Measurements from ENCODE around the gene SELENOK.

The SELENOK gene

DNA sequence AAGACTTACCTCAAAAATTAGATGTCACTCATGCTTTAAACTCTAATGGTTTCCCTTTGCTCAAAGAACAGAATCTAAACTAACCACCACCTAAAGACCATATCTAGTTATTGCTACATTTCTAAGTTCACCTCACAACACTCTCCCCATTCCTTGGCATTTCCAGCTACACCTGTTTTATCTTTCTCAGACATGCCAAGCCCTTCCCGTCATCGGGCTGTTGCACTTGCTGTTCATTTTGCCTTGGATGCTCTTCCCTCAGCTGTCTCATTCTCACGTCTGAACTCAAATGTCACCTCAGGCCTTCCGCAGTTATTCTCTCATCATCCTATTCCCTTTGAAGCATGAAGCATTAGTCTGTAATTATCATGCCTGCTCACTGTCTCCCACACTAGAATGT is 8.7 kb downstream of the SELENOK start:
- DNase-seq (ENCODE audit: low read depth), result no peak

DNA sequence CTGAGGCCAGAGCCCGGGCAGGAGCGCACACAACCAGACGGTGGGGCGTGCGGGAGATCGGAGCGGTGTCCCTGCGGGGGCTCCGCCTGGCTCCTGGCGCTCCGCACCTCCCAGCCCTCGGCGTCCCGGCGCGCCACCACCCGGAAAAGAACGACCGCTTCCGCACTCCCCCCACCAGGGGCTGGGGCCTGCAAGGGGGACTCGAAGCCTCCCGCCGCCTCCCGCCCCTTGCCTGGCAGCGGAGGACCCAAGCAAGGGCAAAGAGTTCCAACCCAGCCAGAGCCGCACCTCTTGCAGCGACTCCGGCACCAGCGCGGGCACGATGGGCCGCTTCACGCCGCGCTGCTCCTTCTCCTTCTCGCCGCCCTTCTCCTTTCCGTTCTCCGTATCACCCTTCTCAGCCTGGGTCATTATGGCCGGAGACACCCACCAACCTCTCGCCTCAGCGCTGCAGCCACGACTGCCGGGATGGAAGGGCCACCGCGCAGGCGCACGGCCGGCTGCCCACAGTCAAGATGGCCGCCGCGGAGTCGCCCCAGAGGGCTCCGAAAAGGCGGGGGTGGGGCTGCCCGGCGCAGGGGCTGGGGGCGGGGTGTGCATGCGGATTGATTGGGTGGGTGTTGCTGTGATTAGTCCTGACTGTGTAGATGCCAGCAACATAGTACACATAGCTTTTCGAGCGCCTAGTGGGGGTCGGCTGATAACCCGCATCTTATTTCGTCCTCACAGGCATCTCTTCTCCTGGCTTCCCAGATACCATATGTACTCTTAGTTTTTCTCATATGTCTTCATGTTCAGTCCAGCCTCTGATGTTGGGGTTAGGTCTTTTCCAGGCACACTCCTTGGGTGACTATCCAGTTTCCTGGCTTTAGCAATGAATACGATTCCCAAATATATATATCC is 9.7 kb downstream of the SELENOK start, which contains the start of gene ACTR8:
TSS of gene ACTR8 (minus strand) at position 462 of the 903 bp plus-strand sequence. CDS start at position 411, 51 bp downstream.
- DNase-seq (ENCODE audit: low read depth), result peak; percentile 76

DNA sequence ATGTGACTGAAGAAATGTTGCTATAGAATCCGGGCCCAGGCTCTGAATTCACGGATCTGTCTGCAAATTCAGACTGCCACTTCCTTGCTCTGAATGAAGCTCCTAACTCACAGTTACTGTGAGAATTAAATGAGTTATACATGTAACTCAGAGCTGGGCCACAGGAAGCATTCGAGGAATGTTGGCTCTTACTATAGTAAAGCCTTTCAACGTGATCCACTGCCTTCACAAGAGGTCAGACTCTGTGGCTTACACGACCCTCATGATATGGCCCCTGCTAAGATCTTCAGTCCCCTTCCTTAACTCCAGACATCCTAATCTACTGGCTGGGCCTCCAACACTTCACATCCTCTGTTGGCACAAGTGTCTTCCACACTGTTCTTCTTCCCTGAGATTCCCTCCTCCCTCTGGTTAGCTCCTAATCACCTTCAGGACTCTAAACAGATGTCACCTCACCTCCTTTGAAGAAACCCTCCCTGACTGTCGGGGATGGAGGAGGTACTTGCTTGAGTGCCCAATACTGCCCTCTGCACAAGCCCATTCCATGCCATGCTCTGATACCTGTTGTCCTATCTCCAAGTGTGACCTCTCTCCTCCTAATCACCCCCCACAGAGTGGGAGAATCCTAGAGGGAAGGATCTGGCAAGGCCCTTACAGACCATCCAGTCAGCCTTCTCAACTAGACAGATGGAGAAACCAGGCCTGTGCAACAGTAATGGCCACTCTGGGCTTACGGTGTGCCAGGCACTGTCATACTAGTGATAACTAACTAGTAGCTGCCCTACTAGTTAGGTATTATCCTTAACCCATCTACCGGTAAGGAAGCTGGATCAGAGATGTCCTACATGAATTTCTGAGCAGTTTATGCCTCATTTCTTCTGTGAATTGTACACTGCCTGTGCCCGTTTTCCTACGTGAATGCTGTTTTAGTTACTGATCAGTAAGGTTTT is 11.0 kb downstream of the SELENOK start:
- no peak for DNase-seq (ENCODE audit: low read depth)

DNA sequence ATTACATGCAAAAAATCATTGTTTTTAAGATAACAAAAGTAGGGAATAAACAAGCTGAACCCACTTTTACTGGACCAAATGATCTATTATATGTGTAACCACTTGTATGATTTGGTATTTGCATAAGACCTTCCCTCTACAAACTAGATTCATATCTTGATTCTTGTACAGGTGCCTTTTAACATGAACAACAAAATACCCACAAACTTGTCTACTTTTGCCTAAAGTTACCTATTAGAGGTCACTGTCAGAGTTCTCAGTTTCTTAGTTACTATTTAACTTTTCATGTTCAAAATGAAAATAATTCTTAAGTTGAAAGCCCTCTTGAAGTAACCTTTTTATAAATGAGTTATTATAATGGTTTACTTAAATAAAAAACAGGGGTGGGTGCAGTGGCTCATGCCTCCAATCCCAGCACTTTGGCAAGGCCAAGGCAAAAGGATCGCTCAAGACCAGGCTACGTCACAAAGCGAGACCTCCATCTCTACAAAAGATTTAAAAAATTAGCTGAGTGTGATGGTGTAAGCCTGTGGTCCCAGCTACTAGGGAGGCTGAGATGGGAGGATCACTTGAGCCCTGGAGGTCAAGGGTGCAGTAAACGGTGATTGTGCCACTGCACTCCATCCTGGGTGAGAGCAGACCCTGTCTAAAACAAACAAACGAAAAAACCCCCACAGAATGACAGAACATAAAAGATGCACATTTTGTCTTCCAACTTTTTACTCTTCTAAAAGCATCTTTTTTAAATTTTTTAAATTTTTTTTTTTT is 25.7 kb downstream of the SELENOK start:
- no peak for DNase-seq (ENCODE audit: low read depth)

DNA sequence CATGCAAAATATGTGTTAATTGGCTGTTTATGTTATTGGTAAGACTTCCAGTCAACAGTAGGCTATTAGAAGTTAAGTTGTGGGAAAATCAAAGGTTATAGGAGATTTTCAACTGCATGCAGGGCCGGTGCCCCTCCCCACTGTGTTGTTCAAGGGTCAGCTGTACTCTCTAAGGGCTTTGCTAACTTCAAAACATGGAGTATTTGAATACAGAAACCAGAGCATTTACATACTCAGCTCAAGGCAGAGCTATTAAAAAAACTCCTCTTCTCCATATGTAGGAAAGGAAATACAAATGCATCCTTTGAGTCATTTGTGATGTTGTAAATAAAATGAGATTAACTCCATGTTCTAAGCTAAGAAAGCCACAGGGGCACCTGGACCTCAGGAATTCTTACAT is 28.5 kb downstream of the SELENOK start:
- no peak for DNase-seq (ENCODE audit: low read depth)

DNA sequence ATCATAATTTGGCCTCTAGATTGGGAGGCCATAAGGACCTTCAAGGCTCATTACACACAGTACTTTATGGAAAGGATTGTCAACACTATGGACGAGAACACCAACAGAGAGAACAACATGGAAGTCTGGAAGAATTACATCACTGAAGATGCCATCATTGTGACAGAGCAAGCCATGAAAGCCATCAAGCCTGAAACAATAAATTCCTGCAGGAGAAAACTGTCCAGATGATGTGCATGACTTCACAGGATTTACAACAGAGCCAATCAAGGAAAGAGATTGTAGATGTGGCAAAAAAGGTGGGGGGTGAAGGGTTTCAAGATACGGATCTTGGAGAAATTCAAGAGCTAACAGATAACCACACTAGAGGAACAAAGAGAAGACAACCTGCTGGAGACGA is 29.4 kb downstream of the SELENOK start:
- no peak for DNase-seq (ENCODE audit: low read depth)

DNA sequence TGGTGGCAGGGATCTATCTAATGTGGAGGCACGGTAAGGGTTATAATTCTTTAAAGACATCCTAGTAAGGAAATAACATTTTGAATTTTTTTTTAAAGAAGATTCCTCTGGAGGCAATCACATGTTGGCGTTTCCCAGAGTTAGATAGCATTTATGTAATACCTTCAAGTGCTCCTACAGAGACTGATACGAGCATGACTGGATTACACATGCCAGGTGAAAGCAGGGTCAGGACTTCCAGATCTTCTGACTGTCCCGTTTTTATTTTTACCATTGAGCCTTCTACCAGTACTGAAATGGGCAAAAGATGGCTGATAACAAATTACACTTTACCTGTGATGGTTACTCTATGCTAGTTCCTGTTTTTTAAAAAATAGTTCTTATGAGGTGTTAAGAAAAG is 31.5 kb downstream of the SELENOK start:
- DNase-seq (ENCODE audit: low read depth), result no peak

DNA sequence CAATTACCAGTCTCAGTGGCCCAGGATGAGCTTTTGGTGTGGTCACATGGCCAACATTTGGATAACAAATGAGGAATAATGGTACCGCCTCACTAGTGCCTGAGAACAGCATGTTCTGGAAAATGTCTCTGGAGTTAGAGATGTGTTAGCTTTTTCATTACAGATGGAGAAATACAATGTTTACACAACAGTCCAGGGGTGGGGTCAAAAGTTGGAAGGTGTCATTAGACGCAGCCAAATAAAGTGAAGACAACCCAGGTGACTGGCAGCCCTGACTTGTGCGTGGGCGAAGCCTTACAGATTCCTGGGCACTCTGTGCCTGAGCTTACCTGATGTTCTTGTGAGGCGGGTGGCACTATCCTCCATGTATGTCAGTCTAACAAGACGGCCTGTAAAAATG is 32.5 kb downstream of the SELENOK start:
- no peak for DNase-seq (ENCODE audit: low read depth)

DNA sequence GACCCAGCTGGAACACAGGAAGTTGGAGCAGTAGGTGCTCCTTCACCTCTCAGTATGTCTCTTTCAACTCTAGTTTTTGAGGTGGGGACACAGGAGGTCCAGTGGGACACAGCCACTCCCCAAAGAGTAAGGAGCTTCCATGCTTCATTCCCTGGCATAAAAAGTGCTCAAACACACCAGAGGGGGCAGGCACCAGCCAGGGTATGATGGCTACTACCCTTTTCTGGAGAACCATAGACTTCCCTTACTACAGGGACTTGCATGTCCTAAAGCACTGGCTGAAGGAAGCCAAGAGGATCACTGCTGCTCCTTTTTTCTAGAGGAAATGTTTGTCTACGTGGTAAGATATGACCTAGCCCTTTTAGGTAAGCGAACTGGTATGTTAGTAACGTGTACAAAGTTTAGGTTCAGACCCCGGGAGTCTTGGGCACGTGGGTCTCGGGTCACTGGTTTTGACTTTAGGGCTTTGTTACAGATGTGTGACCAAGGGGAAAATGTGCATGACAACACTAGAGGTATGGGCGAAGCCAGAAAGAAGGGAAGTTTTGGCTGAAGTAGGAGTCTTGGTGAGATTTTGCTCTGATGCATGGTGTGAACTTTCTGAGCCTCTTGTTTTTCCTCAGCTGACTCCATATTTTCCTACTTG is 33.4 kb downstream of the SELENOK start:
- DNase-seq (ENCODE audit: low read depth), result no peak

DNA sequence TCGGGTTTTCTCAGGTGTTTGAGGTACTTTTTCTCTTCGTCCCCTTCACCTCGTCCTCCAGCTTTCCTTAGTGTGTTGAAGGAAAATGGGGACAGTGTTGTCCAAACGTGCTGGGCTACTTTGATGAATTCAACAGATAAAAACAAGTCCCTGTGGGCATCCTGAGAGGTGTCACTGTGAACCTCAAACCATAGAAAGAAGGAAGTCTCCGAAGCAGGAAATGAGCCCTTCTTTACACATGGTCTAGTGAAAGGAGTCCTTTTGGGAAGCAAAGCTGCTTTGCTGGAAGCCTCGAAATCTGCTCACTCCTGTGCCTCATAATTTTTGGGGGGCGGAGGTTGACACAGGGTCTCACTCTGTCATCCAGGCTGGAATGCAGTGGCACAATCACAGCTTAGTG is 34.7 kb downstream of the SELENOK start:
- DNase-seq (ENCODE audit: low read depth), result no peak

DNA sequence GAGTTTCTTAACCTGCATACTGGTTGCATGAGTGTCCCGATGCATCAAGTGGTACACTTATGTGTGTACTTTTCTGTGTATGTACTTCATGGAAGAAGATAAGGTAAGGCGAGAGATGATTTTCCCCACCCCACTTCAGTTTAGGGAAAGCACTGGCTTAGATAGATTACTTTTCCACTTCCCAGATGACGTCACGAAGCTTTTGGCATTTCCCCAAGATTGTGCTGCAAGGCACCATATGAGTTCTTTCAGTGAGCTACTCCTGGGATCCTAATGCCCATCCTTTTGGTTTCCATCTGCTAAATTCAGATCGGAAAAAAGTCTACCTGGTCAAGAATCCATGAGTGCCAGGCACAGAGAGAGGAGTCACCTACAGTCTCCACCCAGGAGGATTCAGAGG is 40.8 kb downstream of the SELENOK start:
- no peak for DNase-seq (ENCODE audit: low read depth)

DNA sequence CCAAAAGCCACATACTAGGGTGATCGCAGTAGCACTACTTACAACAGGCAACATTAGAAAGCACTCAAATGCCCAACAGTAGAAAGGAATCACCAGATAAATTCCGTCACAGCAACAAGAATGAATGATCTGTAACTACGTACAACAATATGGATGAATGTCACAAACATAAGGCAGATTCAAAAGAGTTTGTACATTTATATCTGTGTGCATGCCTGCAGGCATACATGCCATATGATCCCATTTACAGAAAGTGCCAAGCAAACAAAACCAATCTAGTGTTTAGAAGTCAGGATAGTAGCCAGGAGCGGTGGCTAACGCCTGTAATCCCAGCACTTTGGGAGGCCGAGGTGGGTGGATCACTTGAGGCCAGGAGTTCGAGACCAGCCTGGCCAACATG is 41.7 kb downstream of the SELENOK start:
- no peak for DNase-seq (ENCODE audit: low read depth)

DNA sequence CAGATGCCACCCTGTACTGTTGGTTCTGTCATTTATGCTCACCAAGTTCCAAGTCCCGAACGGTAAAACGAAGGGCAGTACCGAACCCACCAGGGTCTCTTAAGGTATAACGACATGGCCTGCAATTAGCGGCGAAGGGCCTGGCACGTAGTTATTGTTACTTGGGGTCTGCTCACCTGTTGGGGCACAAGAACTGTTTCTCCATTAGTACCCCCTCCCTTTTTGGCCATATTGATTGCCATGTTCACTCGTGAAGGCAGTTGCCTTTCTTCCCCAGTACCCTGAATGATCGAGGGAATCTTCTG is 44.9 kb downstream of the SELENOK start:
- no peak for DNase-seq (ENCODE audit: low read depth)

DNA sequence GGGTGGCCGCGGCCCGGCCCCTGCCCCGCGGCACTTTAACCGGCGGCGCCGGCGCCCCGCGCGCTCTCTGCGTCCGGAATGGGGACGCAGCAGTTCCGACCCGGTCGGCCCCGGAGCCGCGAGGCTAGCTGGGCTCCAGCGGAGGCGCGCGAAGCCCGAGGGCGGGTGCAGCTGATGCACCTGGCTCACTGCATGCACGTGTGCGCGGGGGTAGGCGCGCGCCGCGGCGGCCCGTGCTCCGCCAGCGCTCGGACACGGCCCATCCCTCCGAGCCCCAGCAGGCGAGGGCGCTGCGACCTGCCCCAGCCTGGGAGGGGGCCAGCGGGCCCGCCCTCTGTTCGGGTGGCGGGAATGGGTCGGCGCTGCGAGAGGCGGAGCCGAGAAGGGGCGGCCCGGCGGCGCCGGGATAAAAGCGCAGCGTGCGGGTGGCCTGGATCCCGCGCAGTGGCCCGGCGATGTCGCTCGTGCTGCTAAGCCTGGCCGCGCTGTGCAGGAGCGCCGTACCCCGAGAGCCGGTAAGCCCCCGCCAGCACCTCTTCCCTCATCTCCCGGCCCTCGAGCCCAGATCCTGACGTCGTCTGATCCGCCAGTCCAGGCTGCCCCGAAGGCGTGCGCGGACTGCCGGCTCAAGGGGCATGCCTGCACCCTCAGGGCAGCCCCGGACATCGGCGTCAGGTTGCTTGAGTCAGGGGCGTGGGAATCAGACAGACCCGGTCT is 45.4 kb downstream of the SELENOK start, which contains the start of the genes CHDH and IL17RB:
TSS of gene CHDH (minus strand) at position 286 of the 717 bp plus-strand sequence. CDS start 22,411 bp downstream, outside the sequence.
TSS of gene IL17RB (plus strand) at position 435 of the 717 bp plus-strand sequence. CDS start at position 456, 21 bp downstream.
- DNase-seq (ENCODE audit: low read depth), result peak; percentile 18

DNA sequence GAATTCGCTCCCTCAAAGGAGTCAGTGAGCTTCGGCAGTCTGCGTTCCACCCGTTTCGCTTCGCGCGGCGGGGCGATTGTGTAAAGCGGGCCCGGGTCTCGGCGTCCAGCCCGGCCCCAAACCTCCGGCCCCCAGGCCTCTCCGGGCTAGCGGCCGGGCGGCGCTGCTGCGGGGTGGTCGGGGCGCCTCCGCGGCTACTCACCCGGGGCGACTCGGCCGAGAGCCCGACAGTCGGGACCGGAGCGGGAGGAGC is 45.9 kb downstream of the SELENOK start:
- no peak for DNase-seq (ENCODE audit: low read depth)

DNA sequence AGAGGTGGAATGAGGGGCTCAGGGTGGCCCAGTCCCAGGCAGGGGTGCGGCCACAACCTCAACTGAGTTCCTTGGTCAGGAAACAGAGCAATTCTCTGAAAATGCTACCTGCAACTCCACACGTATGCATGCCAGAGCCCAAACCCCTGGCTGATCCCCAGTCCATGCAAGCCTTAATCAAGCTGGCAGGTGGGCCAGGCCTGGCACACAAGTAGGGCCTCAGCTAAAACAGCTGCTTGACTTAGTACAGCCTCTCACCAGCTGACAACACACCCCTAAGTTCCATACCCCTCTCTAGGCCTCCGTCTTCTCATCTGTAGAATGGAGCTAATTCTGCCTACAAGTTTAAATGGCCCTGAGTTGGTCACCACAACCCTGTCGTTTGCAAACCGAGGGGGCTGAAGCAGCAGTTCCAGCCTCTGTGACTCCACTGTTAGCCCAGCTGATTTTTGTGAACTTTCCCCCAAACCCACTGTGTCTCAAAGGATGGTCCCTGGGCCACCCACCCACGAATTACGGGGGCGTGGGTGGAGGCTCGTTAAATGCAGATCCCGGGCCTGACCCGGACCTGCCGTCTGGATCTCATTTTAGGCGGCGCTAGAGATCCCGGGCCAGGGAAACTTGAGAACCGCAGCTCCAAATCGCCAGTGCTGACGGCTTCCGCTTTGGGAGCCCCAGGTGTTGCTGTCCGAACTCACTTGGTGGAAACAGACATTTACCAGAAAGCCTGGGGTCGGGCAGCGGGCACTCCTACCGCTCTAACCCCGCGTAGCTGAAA is 46.4 kb downstream of the SELENOK start:
- DNase-seq (ENCODE audit: low read depth), result no peak

DNA sequence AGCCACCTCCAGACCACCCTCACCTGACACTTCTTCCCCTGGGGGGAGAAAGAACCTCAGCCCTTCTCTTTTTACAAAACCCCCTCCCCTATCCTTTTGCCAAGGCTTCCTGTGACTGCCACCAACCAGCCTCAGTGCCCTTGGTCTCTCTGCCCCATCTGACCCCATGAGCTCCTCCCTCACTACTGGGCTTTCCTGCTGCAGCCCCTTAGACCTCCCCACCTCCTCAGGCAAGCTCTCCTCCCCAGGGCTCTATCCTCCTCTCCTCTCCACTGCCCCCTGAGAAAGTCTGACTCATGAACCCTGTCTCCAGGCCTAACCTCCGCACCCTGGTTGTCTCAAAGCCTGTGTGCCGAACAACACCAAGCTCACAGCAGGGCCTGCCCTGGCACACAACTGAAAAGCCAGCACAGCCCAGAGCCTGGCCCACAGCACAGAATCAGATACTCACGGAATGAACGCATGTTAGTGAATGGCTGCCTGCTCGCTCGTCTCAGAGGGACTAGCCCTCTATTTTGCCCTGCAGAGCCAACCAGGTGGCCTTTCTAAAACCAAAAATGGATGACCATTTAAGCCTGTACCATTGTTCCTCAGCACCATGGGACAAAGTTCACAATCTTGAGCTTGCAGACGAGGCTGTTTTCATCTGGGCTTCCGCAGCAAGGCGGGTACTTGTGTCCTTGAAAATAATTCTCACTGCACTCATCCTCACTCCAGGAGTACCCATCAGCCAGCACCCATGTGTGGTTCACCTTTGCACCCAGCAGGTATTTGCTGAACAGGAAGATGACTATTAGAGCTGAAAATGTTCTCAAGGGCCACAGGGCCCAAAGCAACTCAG is 47.2 kb downstream of the SELENOK start:
- DNase-seq (ENCODE audit: low read depth), result no peak

DNA sequence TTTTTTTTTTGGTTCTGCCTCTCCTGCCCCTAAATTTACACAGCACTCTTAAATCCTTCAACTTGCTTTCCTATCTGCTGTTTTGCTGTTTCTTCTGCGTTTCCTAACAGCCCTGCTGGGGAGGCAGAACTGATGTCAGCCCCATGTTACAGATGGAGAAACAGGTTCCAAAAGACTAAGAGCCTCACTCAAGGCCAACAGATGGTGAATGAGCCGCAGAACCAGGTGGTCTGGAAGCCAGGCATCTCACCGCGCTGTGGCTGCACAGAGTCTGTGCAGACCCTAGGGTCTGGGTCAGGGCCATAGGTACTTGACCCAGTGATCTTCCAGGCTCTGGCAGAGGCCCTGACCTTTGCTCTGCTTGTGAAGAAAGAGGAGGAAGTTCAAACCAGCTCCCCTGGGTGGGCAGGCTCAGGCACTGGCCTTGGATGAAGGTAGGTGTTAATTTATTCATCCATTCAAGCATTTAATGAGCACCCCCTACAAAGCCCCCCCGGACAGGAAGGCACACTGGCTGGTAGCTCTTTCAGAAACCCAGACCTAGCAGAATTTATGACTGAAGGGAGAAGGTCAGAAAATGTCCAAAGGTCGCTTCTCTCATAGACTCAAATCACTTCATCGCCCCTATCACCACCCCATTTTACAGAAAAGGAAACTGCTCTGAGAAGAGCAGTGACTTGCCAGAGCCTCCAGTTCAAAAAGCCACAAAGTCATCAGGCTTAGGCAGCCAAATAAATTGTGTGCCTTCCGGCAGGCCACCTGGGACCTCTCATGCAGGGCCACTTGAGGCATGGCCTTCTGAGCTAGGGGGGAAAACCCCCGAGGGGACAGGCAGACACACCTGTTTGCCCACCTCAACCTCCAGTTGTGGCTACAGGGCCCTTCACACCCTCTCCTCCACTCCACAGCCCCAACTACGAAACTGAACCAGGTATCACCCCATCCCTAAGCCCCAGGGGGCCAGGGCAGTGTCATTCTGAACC is 48.2 kb downstream of the SELENOK start:
- DNase-seq (ENCODE audit: low read depth), result no peak
